ENCODE measurements around the gene CD36. TPM values are rescaled to one million over a fixed set of nuclear protein-coding genes. Genes with fewer than 3 reads are reported as not detected.

CD36 gene

GRCh38 chr7:80711531-80711930 lies 73.1 kb downstream of the CD36 start:
- Histone ChIP-seq H3K27me3 (ENCODE audit: control insufficient read depth, insufficient read depth, low read length) (no peaks in the 10 kb centered on the region), H3K4me2 (ENCODE audit: low read length) (no peak overlapping the region), H3K4me3 (ENCODE audit: low read length) (no peak overlapping the region), H3K4me1 (ENCODE audit: control insufficient read depth, insufficient read depth, low read length) (peaks cover 3% of the 10 kb centered on the region), H3K36me3 (ENCODE audit: insufficient read depth, low read length) (no peaks in the 10 kb centered on the region), H3K9me3 (replicated peaks; ENCODE audit: low read length) (no peaks in the 10 kb centered on the region), H3K9ac (ENCODE audit: low read depth, low read length) (no peak overlapping the region)

DNA sequence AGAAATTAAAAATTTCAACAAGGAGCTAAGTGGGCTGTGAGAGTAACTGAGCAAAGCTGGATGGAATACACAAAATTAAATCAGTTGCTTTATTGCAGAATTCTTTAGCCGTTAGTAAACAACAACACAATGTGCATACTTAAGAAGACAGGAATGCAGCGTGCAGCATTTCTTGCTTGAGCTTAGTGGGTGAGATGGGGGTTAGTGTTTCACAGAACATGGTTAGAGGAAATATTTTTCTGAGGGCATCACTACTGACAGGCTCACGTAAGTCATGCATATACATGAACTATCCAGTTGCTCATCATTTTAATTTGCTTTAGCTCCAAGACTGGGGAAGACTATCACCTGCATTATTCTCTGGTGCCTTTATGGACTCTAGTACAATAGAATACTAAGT lies 80.8 kb downstream of the CD36 start:
- no peaks in the 10 kb centered on the region for H3K36me3 ChIP-seq (ENCODE audit: insufficient read depth, low read length)
- H3K4me1 ChIP-seq (ENCODE audit: control insufficient read depth, insufficient read depth, low read length), result peaks cover 43% of the 10 kb centered on the region
- no peaks in the 10 kb centered on the region for H3K9me3 ChIP-seq (replicated peaks; ENCODE audit: low read length)
- no peak overlapping the region for H3K4me3 ChIP-seq (ENCODE audit: low read length)
- H3K9ac ChIP-seq (ENCODE audit: low read depth, low read length), result peak overlapping the region; percentile 2
- H3K27me3 ChIP-seq (ENCODE audit: control insufficient read depth, insufficient read depth, low read length), result no peaks in the 10 kb centered on the region
- peak overlapping the region; percentile 20 for H3K4me2 ChIP-seq (ENCODE audit: low read length)

DNA sequence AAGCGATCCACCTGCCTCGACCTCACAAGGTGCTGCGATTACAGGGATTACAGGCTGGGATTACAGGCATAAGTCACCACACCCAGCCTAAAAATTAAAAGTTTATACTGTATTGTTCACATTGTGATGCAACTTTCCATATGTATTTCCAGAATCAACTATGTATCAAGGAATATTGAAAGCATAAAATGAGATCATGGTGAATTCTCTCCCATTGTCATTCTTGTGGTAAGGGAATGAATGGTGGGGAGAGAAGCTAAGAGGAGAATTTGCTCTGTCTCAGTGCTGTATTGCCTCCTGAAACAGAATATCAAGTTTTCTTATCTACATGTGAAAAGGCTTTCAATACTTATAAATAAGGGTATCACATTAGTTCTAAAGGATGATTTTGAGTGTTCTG lies 81.7 kb downstream of the CD36 start:
- Histone ChIP-seq H3K9ac (ENCODE audit: low read depth, low read length) (no peak overlapping the region), H3K4me2 (ENCODE audit: low read length) (no peak overlapping the region), H3K36me3 (ENCODE audit: insufficient read depth, low read length) (no peaks in the 10 kb centered on the region), H3K27me3 (ENCODE audit: control insufficient read depth, insufficient read depth, low read length) (no peaks in the 10 kb centered on the region), H3K4me1 (ENCODE audit: control insufficient read depth, insufficient read depth, low read length) (peaks cover 52% of the 10 kb centered on the region), H3K9me3 (replicated peaks; ENCODE audit: low read length) (no peaks in the 10 kb centered on the region), H3K4me3 (ENCODE audit: low read length) (no peak overlapping the region)

- H3K4me3 ChIP-seq (ENCODE audit: low read length), result peak overlapping the region; percentile 22
- H3K27me3 ChIP-seq (ENCODE audit: control insufficient read depth, insufficient read depth, low read length), result no peaks in the 10 kb centered on the region
- H3K9ac ChIP-seq (ENCODE audit: low read depth, low read length), result peak overlapping the region; percentile 86
- peak overlapping the region; percentile 68 for H3K4me2 ChIP-seq (ENCODE audit: low read length)
- H3K36me3 ChIP-seq (ENCODE audit: insufficient read depth, low read length), result no peaks in the 10 kb centered on the region
- peaks cover 56% of the 10 kb centered on the region for H3K4me1 ChIP-seq (ENCODE audit: control insufficient read depth, insufficient read depth, low read length)
- no peaks in the 10 kb centered on the region for H3K9me3 ChIP-seq (replicated peaks; ENCODE audit: low read length)
These were observed 83.6 kb downstream of the CD36 start for GRCh38 chr7:80721883-80722615.

- Histone ChIP-seq H3K4me3 (ENCODE audit: low read length) (peak overlapping the region; percentile 22), H3K9me3 (replicated peaks; ENCODE audit: low read length) (no peaks in the 10 kb centered on the region), H3K4me1 (ENCODE audit: control insufficient read depth, insufficient read depth, low read length) (peaks cover 56% of the 10 kb centered on the region), H3K9ac (ENCODE audit: low read depth, low read length) (peak overlapping the region; percentile 86), H3K4me2 (ENCODE audit: low read length) (peak overlapping the region; percentile 68), H3K36me3 (ENCODE audit: insufficient read depth, low read length) (no peaks in the 10 kb centered on the region), H3K27me3 (ENCODE audit: control insufficient read depth, insufficient read depth, low read length) (no peaks in the 10 kb centered on the region)
These were observed 84.3 kb downstream of the CD36 start for GRCh38 chr7:80722616-80723195.

- Histone ChIP-seq H3K9ac (ENCODE audit: low read depth, low read length) (peak overlapping the region; percentile 66), H3K36me3 (ENCODE audit: insufficient read depth, low read length) (no peaks in the 10 kb centered on the region), H3K4me2 (ENCODE audit: low read length) (peak overlapping the region; percentile 21), H3K4me3 (ENCODE audit: low read length) (no peak overlapping the region), H3K4me1 (ENCODE audit: control insufficient read depth, insufficient read depth, low read length) (peaks cover 55% of the 10 kb centered on the region), H3K27me3 (ENCODE audit: control insufficient read depth, insufficient read depth, low read length) (no peaks in the 10 kb centered on the region), H3K9me3 (replicated peaks; ENCODE audit: low read length) (no peaks in the 10 kb centered on the region)
These were observed 85.9 kb downstream of the CD36 start for GRCh38 chr7:80724249-80724871.

- H3K4me2 ChIP-seq (ENCODE audit: low read length), result no peak overlapping the region
These were observed 86.8 kb downstream of the CD36 start for GRCh38 chr7:80725181-80725611.

More at GRCh38 chr7:80725181-80725611, 86.8 kb downstream of the CD36 start:
- H3K36me3 ChIP-seq (ENCODE audit: insufficient read depth, low read length), result no peaks in the 10 kb centered on the region
- H3K4me3 ChIP-seq (ENCODE audit: low read length), result no peak overlapping the region
- H3K27me3 ChIP-seq (ENCODE audit: control insufficient read depth, insufficient read depth, low read length), result no peaks in the 10 kb centered on the region
- peaks cover 47% of the 10 kb centered on the region for H3K4me1 ChIP-seq (ENCODE audit: control insufficient read depth, insufficient read depth, low read length)
- no peaks in the 10 kb centered on the region for H3K9me3 ChIP-seq (replicated peaks; ENCODE audit: low read length)
- peak overlapping the region; percentile 19 for H3K9ac ChIP-seq (ENCODE audit: low read depth, low read length)

Small RNA genes within 50 kb of the gene (small RNA-seq; reads per million reads assigned to genes)
- gene AC073850.1, result not detected
